Tongue (tissue), 2 donors: Measurements from ENCODE around the gene MAMLD1. TPM values are rescaled to one million over a fixed set of nuclear protein-coding genes. Genes with fewer than 3 reads are reported as not detected.
A peak's percentile ranks its signal among the peaks of the same experiment; 100 is the strongest.

Source experiments
- DNase-seq: peaks from one replicate; pipeline ENCODE4 v3.0.0-alpha.2; 2015
- total RNA-seq: library from RNA; depleted of rRNA; stranded (reverse); fragments of >200 nt; gene quantifications from one replicate; pipeline ENCODE4 v1.2.3, GENCODE V29; 2014

Gene MAMLD1
- total RNA-seq, 1 donor from 2014 or later, result 3.5 TPM

- DNase-seq, result no peak
These were observed 173.5 kb downstream of the MAMLD1 start for GRCh38 chrX:150536455-150537116.

DNA sequence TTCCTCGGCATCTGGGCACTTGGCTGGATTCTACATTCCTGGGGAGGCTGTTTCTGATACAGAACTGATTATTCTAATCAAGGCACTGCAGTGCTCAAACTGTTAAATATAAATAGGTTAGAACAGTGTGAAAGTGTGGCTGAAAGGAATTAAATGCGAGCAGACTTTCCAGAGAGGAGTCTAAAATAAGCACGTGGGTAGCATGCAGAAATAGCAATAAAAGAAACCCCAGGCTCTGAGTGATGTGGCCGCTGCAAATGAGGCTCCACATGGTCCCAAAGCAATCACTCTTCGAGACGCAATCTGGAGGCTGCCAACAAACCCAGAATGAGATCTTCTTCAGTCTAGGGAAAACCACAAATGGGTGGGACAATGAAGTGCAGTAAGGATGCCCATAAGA, 174.7 kb downstream of the MAMLD1 start:
- DNase-seq, result no peak

DNA sequence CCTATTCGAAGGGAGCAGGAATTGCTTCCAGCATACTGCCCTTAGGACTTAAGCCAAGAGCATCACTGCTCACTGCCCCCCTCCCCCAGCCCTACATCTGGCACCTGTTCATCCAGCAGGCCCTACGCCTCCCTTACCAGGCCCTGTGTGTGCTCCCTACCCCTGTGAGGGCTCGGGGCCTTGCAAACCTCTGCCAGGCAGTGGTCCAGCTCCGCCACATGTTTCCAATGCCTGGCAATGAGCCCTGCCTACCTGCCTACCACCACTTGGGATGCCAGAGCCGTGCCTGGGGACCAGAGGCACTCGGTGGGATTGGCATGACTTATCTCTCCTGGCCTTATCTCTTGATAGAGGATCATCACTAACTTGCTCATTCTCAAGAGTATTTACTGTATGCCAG, 177.8 kb downstream of the MAMLD1 start:
- DNase-seq, result no peak

- DNase-seq, result no peak
These were observed 179.7 kb downstream of the MAMLD1 start for GRCh38 chrX:150542846-150543229.

DNA sequence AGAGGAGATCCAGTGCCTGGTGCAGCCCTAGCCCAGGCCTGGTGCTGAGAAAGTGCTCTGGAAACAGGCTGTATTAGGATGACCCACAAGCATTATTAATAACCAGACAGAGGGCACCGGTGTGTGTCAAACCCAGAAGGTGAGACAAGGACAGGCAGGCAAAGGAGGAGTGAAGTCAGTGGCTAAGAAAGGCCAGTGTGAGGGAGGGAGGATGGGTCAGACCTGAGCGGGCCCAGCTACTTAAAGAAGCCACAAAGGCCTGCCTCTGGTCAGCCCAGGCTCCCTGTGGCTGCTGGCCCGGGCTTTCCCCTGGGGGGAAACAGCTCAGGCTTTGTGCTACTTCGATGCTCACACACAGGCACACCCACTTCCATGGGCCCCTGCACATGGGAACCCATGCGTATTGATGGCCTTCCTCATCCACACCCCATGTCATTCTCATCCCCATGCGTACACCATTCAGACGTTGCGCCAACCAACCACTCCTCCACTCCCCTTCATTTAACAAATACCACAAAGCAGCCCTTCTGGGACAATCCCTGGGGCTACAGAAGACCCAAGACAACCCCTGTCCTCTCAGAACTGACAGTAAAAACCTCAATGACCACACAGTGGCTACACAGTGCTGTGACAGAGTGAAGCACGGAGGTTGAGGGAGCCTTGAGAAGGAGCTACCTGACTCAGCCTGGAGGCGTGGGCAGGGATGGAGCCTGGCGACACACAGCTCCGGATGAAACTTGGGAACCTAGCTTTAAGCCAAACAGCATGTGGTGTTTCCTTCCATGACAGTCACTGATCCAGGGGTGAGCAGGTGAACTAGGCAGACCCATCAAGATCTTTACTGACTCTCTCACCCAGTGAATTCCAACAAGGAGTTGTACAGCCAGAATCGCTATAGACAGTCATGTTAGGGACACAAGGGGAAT, 180.4 kb downstream of the MAMLD1 start:
- no peak for DNase-seq

DNA sequence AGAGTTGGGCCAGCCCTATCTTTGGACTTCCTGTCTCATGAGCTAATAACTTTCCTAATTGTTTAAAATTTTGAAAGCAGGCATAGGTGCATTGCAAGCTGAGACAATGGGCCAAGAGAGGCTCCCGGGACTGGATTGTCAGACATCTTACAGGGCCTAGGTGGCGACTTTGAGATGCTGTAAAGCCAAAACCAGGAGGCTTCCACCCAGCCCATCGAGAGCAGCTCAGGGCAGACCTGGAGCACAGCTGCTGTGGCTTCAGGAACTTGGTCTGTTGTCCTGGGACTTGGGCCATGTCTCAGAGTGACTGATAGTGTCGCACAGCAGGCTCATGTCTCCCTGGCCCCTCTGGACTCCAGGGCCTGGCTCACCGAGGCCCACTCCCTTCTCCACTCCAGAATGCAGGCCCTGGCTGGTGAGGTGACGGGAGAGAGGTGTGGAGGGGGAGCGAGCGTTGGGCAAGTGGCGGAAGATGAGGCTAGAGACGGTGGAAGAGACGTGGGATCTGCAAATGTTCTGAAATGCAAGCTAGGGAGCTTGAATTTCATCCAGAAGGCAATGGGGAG, 181.2 kb downstream of the MAMLD1 start:
- no peak for DNase-seq

DNA sequence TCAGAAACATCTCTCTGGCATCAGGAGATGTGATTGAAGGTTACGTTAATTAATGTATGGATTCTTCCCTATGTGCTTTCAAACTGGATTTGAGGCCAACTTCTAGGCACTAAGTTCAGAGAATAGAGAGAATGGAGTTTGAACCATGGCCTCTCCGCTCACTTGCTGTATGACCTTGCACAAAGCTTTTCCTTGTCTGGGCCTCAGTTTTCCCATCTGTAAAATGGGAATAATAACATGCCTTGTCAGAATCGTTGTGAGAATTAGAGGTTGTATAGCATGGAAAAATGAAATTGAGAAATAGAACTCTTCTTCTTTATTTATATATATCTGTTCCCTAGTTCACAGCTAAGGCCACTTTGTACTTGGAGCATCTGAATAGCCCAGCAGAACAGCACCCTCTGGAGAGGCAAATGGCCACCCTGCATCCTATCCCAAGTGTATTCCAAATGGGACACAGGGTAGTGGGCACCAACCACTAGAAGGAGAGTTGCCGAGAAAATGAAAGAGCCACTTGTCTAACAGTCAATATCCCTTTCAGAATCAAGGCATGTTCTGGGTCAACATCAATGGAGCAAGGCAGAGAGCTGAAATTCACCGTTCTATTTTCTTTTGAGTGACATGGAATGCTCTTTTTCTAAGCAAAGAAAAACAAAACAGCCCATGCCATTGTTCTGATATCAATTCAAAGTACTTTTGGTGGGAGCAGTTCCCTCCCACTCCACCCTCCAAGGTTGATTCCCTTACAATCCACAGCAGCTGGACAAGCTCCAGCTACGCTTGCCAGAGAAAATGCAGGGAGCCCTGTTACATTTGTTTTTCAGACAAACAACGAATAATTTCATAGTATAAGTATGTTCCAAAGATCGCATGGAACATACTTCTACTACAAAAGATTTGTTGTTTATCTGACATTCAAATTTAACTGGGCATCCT, 182.0 kb downstream of the MAMLD1 start:
- no peak for DNase-seq

GRCh38 chrX:150546711-150547153, 183.6 kb downstream of the MAMLD1 start:
- peak; percentile 25 for DNase-seq

GRCh38 chrX:150547375-150548115, 184.4 kb downstream of the MAMLD1 start:
- peak; percentile 53 for DNase-seq

DNA sequence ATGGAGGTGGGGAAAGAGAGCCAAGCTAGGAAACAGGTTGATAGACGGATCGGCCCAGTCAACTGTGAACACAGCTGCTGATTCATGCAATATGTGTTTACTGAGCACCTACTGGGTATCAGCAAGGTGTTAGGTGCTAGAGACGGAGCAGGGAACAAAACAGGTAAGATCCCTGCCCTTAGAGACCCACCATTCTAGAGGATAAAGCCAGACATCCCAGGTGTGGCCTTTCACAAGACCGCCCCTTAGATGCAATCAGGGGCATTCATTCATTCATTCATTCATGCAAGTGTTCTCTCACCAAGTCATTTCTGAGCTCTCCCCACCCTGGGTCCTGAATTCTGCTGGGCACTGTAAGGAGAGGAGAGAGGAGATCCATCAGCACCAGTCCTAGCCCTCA, 185.1 kb downstream of the MAMLD1 start:
- no peak for DNase-seq

GRCh38 chrX:150548684-150549083, 185.6 kb downstream of the MAMLD1 start:
- no peak for DNase-seq

GRCh38 chrX:150551963-150552362, 188.8 kb downstream of the MAMLD1 start:
- no peak for DNase-seq

DNA sequence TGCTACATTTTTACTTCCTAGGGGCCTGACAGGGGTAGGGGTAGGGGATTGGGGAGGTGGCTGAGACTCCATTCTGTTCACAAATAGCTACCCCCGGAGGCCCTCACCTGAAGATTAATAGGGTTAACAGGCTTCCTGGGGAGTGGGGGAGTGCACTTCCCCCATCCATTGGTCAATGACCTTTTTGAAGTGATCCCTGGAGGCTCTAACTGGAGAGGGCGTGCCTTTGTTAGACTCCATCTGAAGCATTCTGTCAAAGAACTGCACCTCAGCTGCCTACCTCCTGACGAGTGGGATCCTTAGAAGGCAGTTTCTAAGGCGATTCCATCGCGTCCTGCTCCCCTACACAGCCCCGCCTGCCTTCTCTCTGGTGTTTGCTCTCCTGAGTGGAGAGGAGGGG, 195.3 kb downstream of the MAMLD1 start:
- DNase-seq, result no peak

Other genes starting within 250 kb of the MAMLD1 start
- 15.3 TPM for gene MTM1, start 205.3 kb downstream of the MAMLD1 start, total RNA-seq